ENCODE results near the gene CEP55.

CEP55 gene

DNA sequence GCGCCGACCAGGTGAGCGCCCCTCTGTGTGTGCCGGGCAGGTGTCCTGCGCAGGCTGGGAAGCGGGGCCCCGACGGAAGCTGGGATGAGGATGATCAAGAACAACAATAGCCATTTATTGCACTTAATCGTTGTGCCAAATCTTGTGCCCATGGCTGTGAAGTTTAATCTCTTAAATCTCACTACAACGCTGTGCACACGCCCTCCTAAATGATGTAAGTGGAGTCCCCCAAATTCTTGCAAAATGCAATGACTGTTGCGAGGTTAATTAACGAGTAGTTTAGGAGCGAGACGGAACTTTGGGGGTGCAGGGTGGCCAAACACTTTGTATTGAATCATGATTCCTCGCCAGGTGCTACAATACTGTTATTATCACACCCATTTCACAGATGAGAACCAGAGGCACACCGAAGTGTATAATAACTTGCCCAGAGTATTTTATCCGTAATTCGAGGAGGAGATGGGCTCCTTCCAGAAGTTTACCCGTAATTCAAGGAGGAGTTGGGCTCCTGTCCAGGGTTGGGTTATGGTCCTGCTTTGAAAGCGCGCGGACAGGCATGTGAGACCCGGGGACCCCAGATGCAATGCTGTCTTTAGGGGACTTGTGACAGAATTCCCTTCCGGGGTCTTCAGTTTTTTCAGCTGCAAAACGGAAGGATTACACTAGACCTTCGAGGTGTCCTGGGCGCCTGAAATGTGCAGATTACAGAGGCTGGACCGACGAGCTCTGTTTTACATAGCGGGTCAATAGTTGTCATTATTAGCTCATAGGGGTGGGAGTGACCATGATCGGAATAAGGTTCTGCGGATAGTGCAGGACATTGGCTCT lies 71.1 kb downstream of the CEP55 start:
- DNase-seq, result no peak

DNA sequence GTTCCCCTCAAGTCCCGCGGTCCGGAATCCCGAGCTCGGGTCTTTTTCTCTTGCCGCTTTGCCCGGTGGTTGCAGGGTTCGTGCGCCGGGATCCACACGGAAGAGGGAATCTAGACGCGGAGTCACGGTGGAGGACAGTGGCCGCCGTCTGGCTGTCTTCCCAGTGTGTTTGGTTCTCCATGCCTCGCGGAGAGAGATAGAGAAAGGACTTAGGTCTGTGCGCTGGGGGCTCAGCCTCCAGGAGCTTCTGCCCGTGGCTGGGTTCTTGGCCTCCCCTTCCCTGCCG lies 71.6 kb downstream of the CEP55 start:
- no peak for DNase-seq

- no peak for DNase-seq
Observed at GRCh38 chr10:93570383-93570782, 74.0 kb downstream of the CEP55 start.

DNA sequence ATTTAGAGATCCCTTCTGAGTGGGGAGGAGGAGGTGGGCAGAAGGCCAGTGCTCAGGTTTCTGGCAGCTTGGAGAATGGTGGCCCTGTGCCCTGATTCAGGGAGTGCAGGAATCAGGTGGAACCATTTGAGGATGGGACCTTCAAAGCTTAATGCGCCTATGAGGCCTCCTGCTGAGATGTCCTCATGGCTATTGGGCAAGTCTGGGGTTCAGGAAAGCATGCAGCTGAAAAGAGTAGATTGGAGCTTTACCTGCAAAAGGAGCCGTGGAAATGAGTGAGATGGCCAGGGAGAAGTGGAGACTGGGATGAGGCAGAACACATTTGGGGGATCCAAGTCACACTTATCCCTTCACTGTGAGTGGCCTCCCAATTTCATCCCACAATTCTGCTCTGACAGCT lies 76.2 kb downstream of the CEP55 start:
- no peak for DNase-seq

DNA sequence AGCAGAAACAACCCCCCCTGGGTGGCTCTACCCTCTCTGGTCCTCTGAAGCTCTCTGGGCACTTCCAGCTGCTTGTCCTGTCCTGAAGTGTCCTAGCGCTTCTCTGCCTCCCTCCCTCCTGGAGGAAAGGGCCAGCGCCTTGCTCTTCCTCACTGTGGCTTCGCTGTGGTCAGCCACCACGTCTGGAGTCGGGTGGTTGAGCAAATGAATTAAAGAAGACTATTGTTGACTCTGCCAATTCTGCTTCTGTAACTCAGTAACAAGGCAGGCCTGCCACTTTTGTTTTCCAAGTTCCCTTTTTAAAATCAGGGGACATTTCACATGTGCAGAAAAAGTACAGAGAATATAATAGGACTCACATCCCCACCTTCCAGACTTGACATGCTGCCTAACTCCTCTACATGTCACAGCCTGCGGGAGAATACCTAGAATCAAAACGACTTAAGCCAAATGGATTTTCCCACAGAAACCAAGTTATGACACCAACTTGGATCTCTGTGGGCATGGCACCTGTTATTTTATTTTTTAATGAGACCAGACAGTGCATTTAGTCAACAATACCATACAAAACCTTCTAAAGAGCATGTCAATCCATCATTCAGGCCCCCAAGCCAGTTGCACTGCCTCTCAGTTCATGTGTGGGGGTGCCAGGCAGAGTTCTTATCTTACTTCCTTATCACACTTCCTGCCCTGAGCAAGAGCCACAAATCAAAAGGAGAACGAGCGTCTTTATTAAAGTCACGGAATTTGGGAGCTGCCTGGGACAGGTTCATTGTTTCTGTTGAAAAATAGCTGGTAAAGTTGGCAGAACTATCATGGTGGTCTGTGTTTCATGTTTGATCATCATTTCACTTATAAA lies 76.9 kb downstream of the CEP55 start:
- no peak for DNase-seq

DNA sequence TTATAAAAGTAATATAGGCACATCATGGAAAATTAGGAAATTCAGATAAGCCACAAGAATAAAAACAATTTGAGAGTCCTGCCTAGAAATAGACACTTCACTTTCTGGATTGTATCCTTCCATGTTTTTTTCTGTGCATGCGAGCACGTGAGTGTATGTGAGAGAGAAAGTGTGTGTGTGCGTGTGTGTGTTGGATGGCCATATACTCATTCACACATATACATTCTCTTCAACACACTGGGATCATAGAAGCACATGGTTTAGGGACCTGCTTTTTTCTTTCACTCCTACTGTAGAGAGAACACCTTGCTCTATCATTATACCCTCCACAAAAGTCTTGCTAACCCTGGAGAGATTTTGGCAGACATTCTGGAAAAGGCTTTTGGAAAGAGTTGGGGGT lies 77.5 kb downstream of the CEP55 start:
- DNase-seq, result no peak

- DNase-seq, result no peak
Observed at GRCh38 chr10:93576888-93577287, 80.5 kb downstream of the CEP55 start.

- DNase-seq, result no peak
Observed at GRCh38 chr10:93577565-93577964, 81.2 kb downstream of the CEP55 start.

Measured in NCI-H446 (cell line).